Endothelial cell (in vitro differentiated cells): ENCODE results near the gene EPS8L2. TPM values are rescaled to one million over a fixed set of nuclear protein-coding genes. Genes with fewer than 3 reads are reported as not detected.
A peak's percentile ranks its signal among the peaks of the same experiment; 100 is the strongest.

Experiments
- DNase-seq: peaks from one replicate; pipeline ENCODE4 v3.0.0; 2021; ENCODE audit warnings: low spot score
- H3K27ac Mint-ChIP-seq: one replicate; pipeline ENCODE4 v1.8.0; 2021; ENCODE audit warnings: mixed read lengths, inconsistent platforms; ENCODE audit not compliant: unreplicated experiment
- H3K27me3 Mint-ChIP-seq: one replicate; pipeline ENCODE4 v1.8.0; 2021; ENCODE audit warnings: mild to moderate bottlenecking, moderate library complexity, mixed read lengths, inconsistent platforms; ENCODE audit not compliant: unreplicated experiment
- H3K36me3 Mint-ChIP-seq: one replicate; pipeline ENCODE4 v1.8.0; 2021; ENCODE audit warnings: mild to moderate bottlenecking, low read depth, mixed read lengths, inconsistent platforms; ENCODE audit not compliant: unreplicated experiment
- H3K4me1 Mint-ChIP-seq: one replicate; pipeline ENCODE4 v1.8.0; 2021; ENCODE audit warnings: mild to moderate bottlenecking, mixed read lengths, inconsistent platforms; ENCODE audit not compliant: unreplicated experiment
- H3K4me3 Mint-ChIP-seq: one replicate; pipeline ENCODE4 v1.8.0; 2021; ENCODE audit warnings: mild to moderate bottlenecking, mixed read lengths, inconsistent platforms; ENCODE audit not compliant: unreplicated experiment
- H3K9me3 Mint-ChIP-seq: one replicate; pipeline ENCODE4 v1.8.0; 2021; ENCODE audit warnings: mixed read lengths, inconsistent platforms; ENCODE audit not compliant: unreplicated experiment
- CTCF ChIP-seq: fragments of 200-600 bp; sonication (generic); IDR thresholded peaks from one replicate; pipeline ENCODE4 v1.5.0; 2021; ENCODE audit warnings: antibody characterized with exemption; ENCODE audit not compliant: unreplicated experiment
- total RNA-seq: library from RNA; stranded (reverse); fragmentation: NEBNext Ultra II Directional; extraction: Animal tissue kit (Norgen Biotek cat#: 25700); gene quantifications from one replicate; pipeline ENCODE4 v1.2.1, GENCODE V29; 2021; ENCODE audit not compliant: unreplicated experiment

Gene EPS8L2
- total RNA-seq, 1 donor from 2014 or later = 8.0 TPM

GRCh38 chr11:773830-774229, 67.8 kb downstream of the EPS8L2 start:
- no peak overlapping the region for H3K4me3 Mint-ChIP-seq
- H3K27me3 Mint-ChIP-seq = peaks cover 6% of the 10 kb centered on the region
- H3K4me1 Mint-ChIP-seq = peaks cover 7% of the 10 kb centered on the region
- DNase-seq = no peak
- no peak for TF ChIP-seq CTCF
- no peaks in the 10 kb centered on the region for H3K36me3 Mint-ChIP-seq
- no peak overlapping the region for H3K27ac Mint-ChIP-seq
- no peaks in the 10 kb centered on the region for H3K9me3 Mint-ChIP-seq

DNA sequence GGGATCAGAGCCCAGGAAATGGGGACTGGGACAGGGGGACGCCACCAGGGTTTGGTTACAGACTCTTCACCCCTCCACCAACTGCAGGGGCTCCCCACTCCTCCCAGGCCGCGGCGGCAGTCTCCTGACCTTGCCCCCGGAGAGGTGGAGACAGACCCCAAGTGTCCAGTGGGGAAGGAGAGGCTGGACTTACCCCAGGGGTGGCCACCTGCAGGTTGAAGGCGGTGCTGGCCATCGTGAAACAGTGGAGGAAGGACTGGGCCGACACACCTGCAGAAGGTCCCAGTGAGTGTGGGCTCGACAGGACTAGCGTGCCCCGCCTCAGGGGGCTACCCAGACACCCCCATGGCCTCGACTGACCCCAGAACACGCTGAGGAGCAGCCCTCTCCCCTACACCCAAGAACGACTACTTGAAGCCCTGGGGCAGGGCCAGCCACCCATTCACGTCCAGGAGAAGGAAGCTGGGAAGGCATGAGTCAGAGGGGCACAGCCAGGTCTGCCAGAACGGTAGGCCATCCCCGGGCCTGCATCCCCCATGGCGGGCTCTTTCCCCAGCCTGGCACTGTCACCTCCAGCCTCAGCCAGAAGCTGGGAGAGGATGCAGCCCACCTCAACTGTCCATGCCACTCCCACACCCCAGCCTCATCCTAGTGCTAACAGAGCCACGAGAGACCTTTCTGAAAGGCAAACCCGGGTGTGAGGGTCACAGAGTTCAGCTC, 69.0 kb downstream of the EPS8L2 start:
- no peak overlapping the region for H3K27ac Mint-ChIP-seq
- peaks cover 7% of the 10 kb centered on the region for H3K4me1 Mint-ChIP-seq
- H3K9me3 Mint-ChIP-seq = no peaks in the 10 kb centered on the region
- H3K27me3 Mint-ChIP-seq = peaks cover 6% of the 10 kb centered on the region
- TF ChIP-seq CTCF = no peak
- H3K36me3 Mint-ChIP-seq = no peaks in the 10 kb centered on the region
- no peak for DNase-seq
- H3K4me3 Mint-ChIP-seq = no peak overlapping the region

GRCh38 chr11:776263-776560, 70.2 kb downstream of the EPS8L2 start:
- no peak for TF ChIP-seq CTCF
- Mint-ChIP-seq H3K4me3 (peak overlapping the region; percentile 94), H3K36me3 (peaks cover 3% of the 10 kb centered on the region), H3K27ac (no peak overlapping the region), H3K9me3 (no peaks in the 10 kb centered on the region), H3K4me1 (peaks cover 9% of the 10 kb centered on the region), H3K27me3 (peaks cover 6% of the 10 kb centered on the region)
- DNase-seq = no peak

- H3K27me3 Mint-ChIP-seq = peaks cover 6% of the 10 kb centered on the region
- H3K9me3 Mint-ChIP-seq = no peaks in the 10 kb centered on the region
- H3K36me3 Mint-ChIP-seq = peaks cover 3% of the 10 kb centered on the region
- no peak for TF ChIP-seq CTCF
- H3K4me1 Mint-ChIP-seq = peaks cover 9% of the 10 kb centered on the region
- H3K27ac Mint-ChIP-seq = no peak overlapping the region
- H3K4me3 Mint-ChIP-seq = peak overlapping the region; percentile 94
- DNase-seq = peak; percentile 62
Observed at GRCh38 chr11:776561-777287, 70.7 kb downstream of the EPS8L2 start.

Other genes with a start within 250 kb of the EPS8L2 start
- gene RNH1, start 199.0 kb upstream of the EPS8L2 start, total RNA-seq = 61.1 TPM
- 92.4 TPM for gene HRAS, start 170.7 kb upstream of the EPS8L2 start, total RNA-seq
- 2.6 TPM for gene LRRC56, start 168.7 kb upstream of the EPS8L2 start, total RNA-seq
- gene LMNTD2, start 145.5 kb upstream of the EPS8L2 start, total RNA-seq = 4.2 TPM
- gene RASSF7, start 145.3 kb upstream of the EPS8L2 start, total RNA-seq = 8.9 TPM
- gene PHRF1, start 129.8 kb upstream of the EPS8L2 start, total RNA-seq = 29.5 TPM
- 11.6 TPM for gene IRF7, start 90.3 kb upstream of the EPS8L2 start, total RNA-seq
- not detected for gene CDHR5, start 81.3 kb upstream of the EPS8L2 start, total RNA-seq
- gene SCT, start 79.0 kb upstream of the EPS8L2 start, total RNA-seq = 1.8 TPM
- 0.33 TPM for gene DRD4, start 69.0 kb upstream of the EPS8L2 start, total RNA-seq
- 118 TPM for gene DEAF1, start 11.0 kb upstream of the EPS8L2 start, total RNA-seq
- gene TMEM80, start 10.4 kb upstream of the EPS8L2 start, total RNA-seq = 22.9 TPM
- gene TALDO1, start 41.2 kb downstream of the EPS8L2 start, total RNA-seq = 123 TPM
- 36.5 TPM for gene GATD1, start 71.3 kb downstream of the EPS8L2 start, total RNA-seq
- not detected for gene CEND1, start 83.9 kb downstream of the EPS8L2 start, total RNA-seq
- 17.8 TPM for gene SLC25A22, start 92.0 kb downstream of the EPS8L2 start, total RNA-seq
- gene PIDD1, start 99.0 kb downstream of the EPS8L2 start, total RNA-seq = 13.7 TPM
- 2,188 TPM for gene RPLP2, start 103.7 kb downstream of the EPS8L2 start, total RNA-seq
- 40.5 TPM for gene PNPLA2, start 112.7 kb downstream of the EPS8L2 start, total RNA-seq
- gene CRACR2B, start 121.7 kb downstream of the EPS8L2 start, total RNA-seq = 28.8 TPM
- gene CD151, start 126.7 kb downstream of the EPS8L2 start, total RNA-seq = 49.6 TPM
- 76.7 TPM for gene POLR2L, start 136.3 kb downstream of the EPS8L2 start, total RNA-seq
- gene TSPAN4, start 136.6 kb downstream of the EPS8L2 start, total RNA-seq = 26.4 TPM
- 69.3 TPM for gene CHID1, start 204.6 kb downstream of the EPS8L2 start, total RNA-seq
- gene AP2A2, start 219.6 kb downstream of the EPS8L2 start, total RNA-seq = 287 TPM